ENCODE data around the gene PRKACB. TPM values are rescaled to one million over a fixed set of nuclear protein-coding genes. Genes with fewer than 3 reads are reported as not detected.

Gene PRKACB
- total and polyA plus RNA-seq, 2 of the 8 experiments (the other 6 are each of a cell fraction or from before 2014, with no cell fraction given), result 7.8 to 31.0 TPM

- no peak overlapping the region for H2BK15ac ChIP-seq (ENCODE audit: low read length)
- no peak overlapping the region for H3K9ac ChIP-seq (replicated peaks in 1 of 4; ENCODE audit: extremely low read depth in 1 of 4, low read depth in 3 of 4, low read length in 3 of 4)
- FAIRE-seq (no peak), DNase-seq (ENCODE audit: low read depth in 1 of 2, low spot score in 2 of 2) (no peak)
- H4K20me1 ChIP-seq (replicated peaks in 1 of 2; ENCODE audit: control insufficient read depth in 1 of 2, insufficient read depth in 2 of 2, low read length in 2 of 2), result no peaks in the 10 kb centered on the region
- H4K5ac ChIP-seq (ENCODE audit: insufficient read length, low read depth, low read length), result no peak overlapping the region
- H3K36me3 ChIP-seq (ENCODE audit: control insufficient read depth in 2 of 4, insufficient read depth in 4 of 4, low read length in 3 of 4), result no peaks in the 10 kb centered on the region
- H3K4me2 ChIP-seq (ENCODE audit: insufficient read depth in 1 of 2, low read depth in 2 of 2, low read length in 2 of 2), result no peak overlapping the region
- H3K23ac ChIP-seq (ENCODE audit: insufficient read length), result no peak overlapping the region
- WGBS, 2 experiments (ENCODE audit: extremely low coverage in 1 of 2, insufficient coverage in 1 of 2, insufficient read length in 1 of 2, insufficient replicate concordance in 2 of 2, low coverage in 1 of 2, low lambda C conversion rate in 2 of 2, missing lambda C conversion rate in 1 of 2), result 91% methylated on average over 2 of the region's 2 CpGs; no CpG with 5 or more reads in 1 of the 2 experiments
- H2BK20ac ChIP-seq (ENCODE audit: low read length), result no peak overlapping the region
- no peak overlapping the region for H3K56ac ChIP-seq (replicated peaks; ENCODE audit: insufficient read length, low read depth, low read length)
- ChIA-PET POLR2A (ENCODE audit: partially characterized antibody) (no interaction called here), CTCF (ENCODE audit: partially characterized antibody) (interaction anchor here (0.5 to 0.8 kb wide), 3 partner anchors 25 to 347 kb away, joined by 3 read pairs; no protein-coding TSS in a partner anchor)
- H3K27ac ChIP-seq (ENCODE audit: low read depth, low read length), result no peak overlapping the region
- peaks cover under 1 to 4% (median under 1%) of the 10 kb centered on the region in 4 experiments; a peak in 2 of 7 replicates for H3K4me1 ChIP-seq (replicated peaks in 1 of 4; ENCODE audit: control insufficient read depth in 3 of 4, insufficient read depth in 4 of 4, low read length in 3 of 4)
- H2AFZ ChIP-seq (ENCODE audit: low read length), result no peak overlapping the region
- no peak overlapping the region for H2BK12ac ChIP-seq (ENCODE audit: low read depth, low read length)
- H3K4me3 ChIP-seq (ENCODE audit: extremely low read depth in 1 of 4, insufficient read depth in 2 of 4, low read depth in 3 of 4, low read length in 4 of 4), result no peak overlapping the region
- H2AK5ac ChIP-seq (ENCODE audit: low read depth, low read length), result no peak overlapping the region
- H4K91ac ChIP-seq (replicated peaks; ENCODE audit: insufficient read length, low read length), result no peak overlapping the region
- no peaks in the 10 kb centered on the region for H3K27me3 ChIP-seq (replicated peaks in 1 of 4; ENCODE audit: control insufficient read depth in 3 of 4, extremely low read depth in 1 of 4, insufficient read depth in 3 of 4, low read length in 3 of 4)
- H2BK5ac ChIP-seq (ENCODE audit: low read depth, low read length), result no peak overlapping the region
- H3K9me3 ChIP-seq (ENCODE audit: insufficient read depth in 2 of 2, low read depth in 1 of 2, low read length in 1 of 2), result no peaks in the 10 kb centered on the region
- H3K18ac ChIP-seq (ENCODE audit: extremely low read depth, low read length), result no peak overlapping the region
- H3K14ac ChIP-seq (ENCODE audit: insufficient read length), result no peak overlapping the region
- no peaks in the 10 kb centered on the region for H3K23me2 ChIP-seq (ENCODE audit: low read depth, low read length)
- no peaks in the 10 kb centered on the region for H3K79me2 ChIP-seq (ENCODE audit: control insufficient read depth in 1 of 2, insufficient read depth in 2 of 2, low read length in 2 of 2)
- H2BK120ac ChIP-seq (replicated peaks; ENCODE audit: low read depth, low read length), result no peak overlapping the region
- no peak overlapping the region for H4K8ac ChIP-seq (ENCODE audit: extremely low read depth, insufficient read depth, low read length)
- no peak overlapping the region for H3K4ac ChIP-seq (replicated peaks; ENCODE audit: insufficient read length, low read depth, low read length)
- H3K79me1 ChIP-seq (ENCODE audit: low read depth, low read length), result no peaks in the 10 kb centered on the region
- TF ChIP-seq ASH2L (IDR thresholded peaks at IDR 0.05; ENCODE audit: low read length) (no peak), RXRA (IDR thresholded peaks at IDR 0.05; ENCODE audit: insufficient read depth, low read depth, low read length) (no peak), KDM4A (IDR thresholded peaks at IDR 0.05; ENCODE audit: low read depth, low read length, severe bottlenecking) (no peak), POLR2AphosphoS5 (IDR thresholded peaks at IDR 0.05; ENCODE audit: low read depth, low read length) (no peak), YY1 (IDR thresholded peaks at IDR 0.05; ENCODE audit: low read depth, low read length) (no peak), BACH1 (IDR thresholded peaks at IDR 0.05; ENCODE audit: low read length) (no peak), NANOG (IDR thresholded peaks at IDR 0.05; ENCODE audit: insufficient read depth, low read depth, low read length, poor library complexity, severe bottlenecking) (no peak), SP4 (IDR thresholded peaks at IDR 0.05; ENCODE audit: low read length) (no peak), CHD1 (IDR thresholded peaks at IDR 0.05; ENCODE audit: low read depth, low read length) (no peak), GTF2F1 (IDR thresholded peaks at IDR 0.05; ENCODE audit: borderline replicate concordance, low read depth, low read length) (no peak), RFX5 (IDR thresholded peaks at IDR 0.05; ENCODE audit: borderline replicate concordance, low read depth, low read length) (no peak), ATF2 (IDR thresholded peaks at IDR 0.05; ENCODE audit: low read length) (no peak), HDAC2 (IDR thresholded peaks at IDR 0.05; ENCODE audit: borderline replicate concordance in 1 of 2, low read depth in 2 of 2, low read length in 2 of 2) (no peak), POLR2A (IDR thresholded peaks at IDR 0.05; ENCODE audit: control extremely low read depth in 1 of 2, low read depth in 2 of 2, low read length in 2 of 2) (no peak)
These were observed 115.9 kb downstream of the PRKACB start for GRCh38 chr1:84259989-84260388.

All from H1 (cell line).